A204.1 (cell line): ENCODE data around the gene PNPO.
"Not testable (repeated sequence)": the region's sequence is repeated elsewhere in the genome, so short reads cannot be mapped to it uniquely, and the experiment has no call there.

Experiments
- FAIRE-seq: peaks from 2 replicates; lab custom pipeline; 2012; peaks lifted over from hg19 to GRCh38; lab: Jason Lieb, UNC

Gene PNPO

GRCh38 chr17:47975823-47976205 lies 34.4 kb downstream of the PNPO start:
- FAIRE-seq = no peak

GRCh38 chr17:47978324-47978723 lies 37.0 kb downstream of the PNPO start:
- no peak for FAIRE-seq

GRCh38 chr17:47980541-47980940 lies 39.2 kb downstream of the PNPO start:
- no peak for FAIRE-seq

DNA sequence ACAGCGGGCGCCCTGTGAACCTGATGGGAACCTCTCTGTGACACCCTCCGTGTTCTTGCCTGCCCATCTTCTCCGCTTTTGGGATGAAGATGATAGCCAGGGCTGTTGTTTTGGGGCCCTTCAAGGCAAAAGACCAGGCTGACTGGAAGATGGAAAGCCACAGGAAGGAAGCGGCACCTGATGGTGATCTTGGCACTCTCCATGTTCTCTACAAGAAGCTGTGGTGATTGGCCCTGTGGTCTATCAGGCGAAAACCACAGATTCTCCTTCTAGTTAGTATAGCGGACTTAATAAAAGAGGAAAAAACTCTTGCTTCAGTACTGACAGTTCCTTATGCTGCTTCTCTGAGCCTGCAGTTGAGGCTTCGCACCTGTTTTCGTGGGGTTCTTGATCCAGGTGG lies 40.1 kb downstream of the PNPO start:
- FAIRE-seq = no peak

DNA sequence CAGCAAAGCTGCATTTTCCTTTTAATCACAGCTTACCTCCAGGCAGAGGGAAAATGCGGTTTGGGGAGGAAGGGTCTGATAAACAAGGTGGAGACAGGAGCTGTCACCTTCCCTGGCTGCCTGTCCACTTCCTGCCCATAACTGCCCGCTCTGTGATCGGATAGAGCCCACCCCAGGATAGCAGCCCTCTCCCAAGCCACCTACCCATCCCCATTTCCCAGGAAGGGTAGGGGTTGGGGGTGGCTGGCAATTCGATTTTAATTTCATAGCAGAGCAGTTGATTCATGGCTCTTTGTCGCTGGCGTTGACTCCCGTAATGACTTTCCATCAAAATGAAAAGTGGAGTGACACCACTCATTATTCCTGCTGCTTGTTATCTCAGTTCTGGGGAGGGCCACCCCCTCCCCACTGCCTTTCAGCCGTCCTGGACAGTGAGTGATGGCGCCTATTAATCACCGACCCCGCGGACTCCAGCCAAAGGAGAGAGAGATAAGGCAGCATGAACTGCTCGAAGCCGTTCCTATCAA lies 40.8 kb downstream of the PNPO start:
- no peak for FAIRE-seq

DNA sequence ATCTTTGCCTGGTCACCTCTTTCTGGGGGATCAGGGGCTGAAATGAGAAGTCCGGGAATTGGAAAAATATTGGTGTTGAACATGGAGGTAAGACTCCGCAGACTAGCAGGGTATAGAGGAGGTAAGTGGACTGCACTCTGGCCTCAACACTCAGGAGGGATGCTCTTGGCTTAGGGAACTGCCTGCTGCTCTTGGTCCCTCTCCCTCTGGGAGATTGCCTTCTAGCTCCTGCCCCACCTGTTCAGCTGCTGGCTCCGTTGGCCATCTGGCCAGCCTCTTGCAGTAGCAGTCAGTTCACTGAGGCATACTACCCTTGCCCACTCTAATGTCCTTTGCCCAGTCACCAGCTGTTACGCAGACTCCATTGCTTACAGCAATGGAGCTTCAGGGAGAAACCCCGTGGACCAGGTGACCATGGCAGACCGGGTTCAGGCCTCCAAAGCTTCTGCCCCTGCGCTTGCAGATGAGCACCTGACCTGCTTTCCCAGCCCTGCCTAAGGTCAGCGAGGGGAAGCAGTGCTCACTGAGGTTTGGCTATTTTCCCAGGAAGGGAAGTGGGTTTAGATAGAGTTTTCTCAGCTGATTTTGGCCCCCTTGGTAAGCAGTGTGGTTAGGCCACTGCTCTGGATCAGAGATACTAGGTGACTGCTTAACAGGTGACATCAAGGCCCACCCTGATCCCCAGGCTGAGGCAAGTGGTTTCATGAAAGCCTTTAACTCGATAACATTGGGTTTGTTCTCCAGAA lies 41.4 kb downstream of the PNPO start:
- FAIRE-seq = no peak

GRCh38 chr17:47983492-47984223 lies 42.3 kb downstream of the PNPO start:
- FAIRE-seq = no peak

GRCh38 chr17:47986520-47986919 lies 45.1 kb downstream of the PNPO start:
- no peak for FAIRE-seq

DNA sequence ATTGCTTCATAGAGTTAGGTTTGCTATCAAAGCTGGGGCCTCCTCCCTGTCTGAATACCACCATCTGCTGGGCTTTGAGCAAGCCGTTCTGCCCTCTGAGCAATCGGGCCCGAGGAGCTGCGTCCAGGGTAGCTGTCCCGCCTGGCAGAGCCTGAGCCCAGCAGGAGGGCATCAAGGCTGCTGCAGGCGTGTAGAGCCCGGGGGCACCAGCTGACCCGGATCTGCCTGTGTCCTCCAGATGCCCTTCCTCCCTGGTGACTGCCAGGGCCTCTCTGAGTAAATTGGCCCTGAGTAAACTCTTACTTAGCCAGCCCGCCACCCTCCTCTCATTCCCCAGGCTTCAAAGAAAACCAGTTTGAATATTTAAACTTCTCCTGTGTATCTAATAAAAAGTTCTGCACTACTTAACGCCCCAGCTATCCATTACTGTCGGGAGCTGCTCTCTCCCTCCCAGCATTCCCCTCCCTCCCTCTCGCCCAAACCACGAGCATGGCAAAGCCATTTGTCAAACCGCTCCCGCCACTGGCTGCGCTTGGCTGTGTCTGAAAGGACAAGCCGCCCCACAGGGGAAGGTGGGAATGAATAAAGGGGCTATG lies 46.0 kb downstream of the PNPO start:
- no peak for FAIRE-seq

- not testable (repeated sequence) for FAIRE-seq
Observed at GRCh38 chr17:47988445-47988844, 47.1 kb downstream of the PNPO start.

- FAIRE-seq = no peak
Observed at GRCh38 chr17:47989159-47989558, 47.8 kb downstream of the PNPO start.

DNA sequence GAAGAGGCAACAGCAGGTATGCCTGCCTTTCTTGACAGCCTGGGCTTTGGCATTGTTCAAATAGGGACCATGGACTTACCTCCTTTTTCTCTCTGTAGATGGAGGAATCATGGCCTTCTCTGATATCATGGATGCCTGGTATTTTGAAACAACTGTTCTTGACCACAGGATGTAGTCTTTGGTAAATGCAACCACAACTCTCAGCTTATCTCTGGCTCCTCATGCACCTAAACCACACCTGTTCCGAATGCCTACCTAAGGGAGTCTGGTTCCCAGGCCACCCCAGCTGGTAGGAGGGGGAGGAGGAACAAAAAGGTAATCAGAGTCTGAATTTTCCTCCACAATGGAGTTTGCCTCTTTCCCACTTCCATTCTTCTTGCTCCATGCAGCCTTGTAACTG lies 48.3 kb downstream of the PNPO start:
- FAIRE-seq = no peak

DNA sequence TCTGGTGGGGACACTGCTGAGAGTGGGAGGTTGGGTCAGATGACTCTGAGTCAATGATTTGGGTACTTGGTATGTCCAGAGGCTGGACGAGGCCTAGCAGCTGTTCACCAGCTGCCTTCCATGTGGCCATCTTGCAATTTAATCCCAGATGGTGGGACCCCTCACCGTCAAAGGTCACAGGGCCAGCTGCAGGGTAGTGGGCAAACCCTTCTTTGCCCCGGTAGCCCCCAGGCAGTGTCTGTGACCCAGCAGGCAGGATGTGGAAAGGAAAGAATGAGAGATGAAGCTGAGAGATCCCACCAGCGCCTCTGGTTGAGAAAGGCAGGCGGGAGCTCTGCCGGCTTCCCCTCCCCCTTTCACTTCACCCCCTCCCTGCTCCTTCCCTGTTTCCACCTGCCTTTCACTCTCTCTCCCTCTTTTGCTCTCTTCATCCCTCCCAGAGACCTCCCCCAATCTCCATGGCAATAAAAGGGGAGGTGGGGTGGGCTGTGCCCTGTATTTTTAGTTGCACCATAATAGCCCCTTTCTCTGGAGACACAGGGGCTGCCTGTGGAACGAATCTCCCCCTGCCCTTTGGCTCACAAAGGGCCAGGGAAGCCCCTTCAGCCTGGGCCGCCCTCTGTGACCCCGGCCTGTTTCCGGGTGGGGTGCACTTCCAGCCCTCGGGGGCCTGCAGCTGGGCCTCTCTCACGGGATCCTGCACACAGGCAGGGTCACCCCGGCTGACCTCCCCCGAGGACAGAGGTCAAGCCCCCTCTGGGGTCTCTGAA lies 49.8 kb downstream of the PNPO start:
- FAIRE-seq = no peak

- FAIRE-seq = no peak
Observed at GRCh38 chr17:47992216-47992615, 50.8 kb downstream of the PNPO start.

DNA sequence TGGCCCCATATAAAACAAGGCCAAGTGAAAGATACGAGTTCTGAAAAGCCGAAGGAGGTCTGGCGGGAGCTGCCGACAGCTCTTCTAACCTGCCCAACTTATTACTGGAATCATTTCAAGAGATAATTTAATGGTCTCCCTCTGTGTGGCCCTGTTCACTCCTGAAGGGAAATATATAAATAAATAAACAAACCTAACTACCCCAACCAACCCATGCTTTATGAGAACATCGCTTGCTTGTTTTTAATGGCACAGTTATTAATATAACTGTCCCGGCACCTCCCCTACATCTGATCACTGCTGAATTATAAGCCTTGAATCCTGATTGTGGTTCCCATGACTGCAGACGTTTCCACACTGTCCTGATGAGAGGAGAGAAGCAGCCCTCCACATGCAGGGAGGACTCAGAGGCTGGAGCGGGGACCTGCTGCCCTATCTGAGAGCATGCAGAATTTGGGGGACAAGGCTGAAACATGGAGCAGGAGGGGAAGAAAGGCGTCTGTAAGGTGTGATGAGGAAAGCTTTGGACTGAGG lies 51.7 kb downstream of the PNPO start:
- no peak for FAIRE-seq

GRCh38 chr17:47993964-47994363 lies 52.6 kb downstream of the PNPO start:
- no peak for FAIRE-seq

- no peak for FAIRE-seq
Observed at GRCh38 chr17:47994724-47995123, 53.4 kb downstream of the PNPO start.

- FAIRE-seq = no peak
Observed at GRCh38 chr17:47995241-47995935, 54.0 kb downstream of the PNPO start.

- FAIRE-seq = no peak
Observed at GRCh38 chr17:47996201-47996600, 54.8 kb downstream of the PNPO start.

DNA sequence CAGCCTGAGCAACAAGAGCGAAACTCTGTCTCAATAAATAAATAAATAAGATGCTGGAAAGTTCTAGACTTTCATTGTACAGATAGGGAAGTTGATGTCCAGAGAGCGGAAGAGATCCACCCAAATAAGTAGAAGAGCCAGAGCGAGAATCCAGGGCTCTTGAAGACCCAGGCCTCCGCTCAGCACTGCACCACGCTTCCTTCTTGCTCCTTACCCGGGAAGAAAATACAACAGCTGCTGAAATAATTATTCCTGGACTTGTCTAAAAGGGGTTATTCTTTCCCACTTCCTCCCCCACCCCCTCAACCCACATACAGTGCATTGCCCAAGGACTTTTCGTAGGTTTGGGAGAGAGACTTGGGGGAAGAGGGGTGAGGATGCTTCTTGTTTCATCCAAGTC lies 56.2 kb downstream of the PNPO start:
- no peak for FAIRE-seq

DNA sequence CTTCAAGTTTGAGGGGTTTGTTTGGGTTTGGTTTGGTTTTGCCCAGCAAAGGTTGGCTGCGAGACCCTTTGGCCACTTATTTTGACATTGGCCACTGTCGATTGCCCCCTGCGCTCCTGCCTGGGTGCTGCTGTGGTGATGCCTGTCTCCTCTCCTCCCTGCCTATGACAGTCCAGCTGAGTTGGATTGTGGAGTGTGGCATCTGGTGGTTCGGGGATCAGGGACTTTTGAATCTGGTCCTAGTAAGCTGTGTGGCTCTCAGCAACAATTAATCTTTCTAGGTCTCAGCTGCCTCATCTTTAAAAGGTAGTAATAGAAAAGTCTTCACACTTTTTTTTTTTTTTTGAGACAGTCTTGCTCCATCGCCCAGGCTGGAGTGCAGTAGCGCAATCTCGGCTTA lies 56.7 kb downstream of the PNPO start:
- no peak for FAIRE-seq
